HEK293 (cell line): ENCODE data around the gene PPP1R1A.
A peak's percentile ranks its signal among the peaks of the same experiment; 100 is the strongest.

Experiments
- CTCF ChIA-PET: fragments of 350-600 bp; formaldehyde crosslinking; extraction: SDS; loops from one replicate; lab custom pipeline; 2021; ENCODE audit warnings: antibody characterized with exemption; lab: Yijun Ruan, JAX
- POLR2A ChIA-PET: fragments of 300-600 bp; formaldehyde crosslinking; extraction: SDS; loops from one replicate; lab custom pipeline; 2020; ENCODE audit warnings: antibody characterized with exemption, inconsistent platforms; lab: Yijun Ruan, JAX
- H3K27ac ChIP-seq: fragments of 200-500 bp; sonication (Bioruptor generic); 2 replicates; pipeline ENCODE4 v1.5.1; 2014; ENCODE audit warnings: low read depth, low read length, control low read depth, inconsistent platforms; ENCODE audit errors: extremely low read depth
- H3K36me3 ChIP-seq, 2 experiments: fragments of 200-500 bp in 1 of 2; sonication (Bioruptor generic) in 1 of 2; 1 replicate in 1 of 2; 2 replicates in 1 of 2; pipeline ENCODE4 v1.5.1; 2014 to 2017; ENCODE audit warnings: inconsistent platforms in 2 of 2, low read length in 2 of 2; ENCODE audit not compliant: control insufficient read depth in 2 of 2, insufficient read depth in 1 of 2
- H3K4me1 ChIP-seq: fragments of 200-500 bp; sonication (Bioruptor generic); 2 replicates; pipeline ENCODE4 v1.5.1; 2014; ENCODE audit warnings: mild to moderate bottlenecking, low read length, inconsistent platforms; ENCODE audit not compliant: control insufficient read depth, insufficient read depth
- H3K4me3 ChIP-seq: 2 replicates; pipeline ENCODE4 v1.5.1; 2011; ENCODE audit warnings: low read depth, mild to moderate bottlenecking, control low read depth, low read length, moderate library complexity
- H3K9me3 ChIP-seq: fragments of 200-500 bp; sonication (Bioruptor generic); 2 replicates; pipeline ENCODE4 v1.5.1; 2014; ENCODE audit warnings: low read depth, low read length, inconsistent platforms; ENCODE audit not compliant: control insufficient read depth, insufficient read depth
- GLIS1 ChIP-seq: fragments of 450-650 bp; formaldehyde crosslinking; IDR thresholded peaks from 2 replicates; pipeline ENCODE4 v1.5.1; 2016; ENCODE audit warnings: missing biosample characterization, missing genetic modification characterization
- KLF10 ChIP-seq: fragments of 450-650 bp; IDR thresholded peaks from 2 replicates; pipeline ENCODE4 v1.5.1; 2018; ENCODE audit warnings: missing biosample characterization, mild to moderate bottlenecking, missing genetic modification characterization
- KLF7 ChIP-seq: fragments of 450-650 bp; formaldehyde crosslinking; IDR thresholded peaks from 2 replicates; pipeline ENCODE4 v1.5.1; 2016; ENCODE audit warnings: missing biosample characterization, missing genetic modification characterization, borderline replicate concordance
- WT1 ChIP-seq: fragments of 450-650 bp; formaldehyde crosslinking; IDR thresholded peaks from 2 replicates; pipeline ENCODE4 v1.5.1; 2016; ENCODE audit warnings: missing biosample characterization, missing genetic modification characterization
- ZFHX2 ChIP-seq: fragments of 450-650 bp; formaldehyde crosslinking; conservative IDR thresholded peaks from 2 replicates; pipeline ENCODE4 v1.5.1; 2016; ENCODE audit warnings: missing biosample characterization, missing genetic modification characterization
- ZIC2 ChIP-seq: fragments of 450-650 bp; formaldehyde crosslinking; IDR thresholded peaks from 2 replicates; pipeline ENCODE4 v1.5.1; 2016; ENCODE audit warnings: missing biosample characterization, missing genetic modification characterization
- ZNF175 ChIP-seq: fragments of 450-650 bp; formaldehyde crosslinking; IDR thresholded peaks from 2 replicates; pipeline ENCODE4 v1.5.1; 2016; ENCODE audit warnings: missing biosample characterization, missing genetic modification characterization
- ZNF2 ChIP-seq: fragments of 450-650 bp; formaldehyde crosslinking; IDR thresholded peaks from 2 replicates; pipeline ENCODE4 v1.5.1; 2016; ENCODE audit warnings: missing biosample characterization, missing genetic modification characterization
- ZNF274 ChIP-seq, 2 experiments: fragments of 200-500 bp in 1 of 2; fragments of 450-650 bp in 1 of 2; sonication (Bioruptor generic) in 1 of 2; formaldehyde crosslinking in 1 of 2; IDR thresholded peaks; 2 replicates each; pipeline versions ENCODE4 v1.5.1 to v1.6.1; 2014 to 2016; ENCODE audit warnings: borderline replicate concordance in 1 of 2, inconsistent platforms in 1 of 2, low read length in 1 of 2, missing biosample characterization in 1 of 2, missing genetic modification characterization in 1 of 2
- ZNF362 ChIP-seq: fragments of 450-650 bp; formaldehyde crosslinking; IDR thresholded peaks from 2 replicates; pipeline ENCODE4 v1.5.1; 2016; ENCODE audit warnings: missing biosample characterization, missing genetic modification characterization
- ZNF433 ChIP-seq: fragments of 450-650 bp; formaldehyde crosslinking; IDR thresholded peaks from 2 replicates; pipeline ENCODE4 v1.5.1; 2016; ENCODE audit warnings: missing biosample characterization, missing genetic modification characterization, low read depth
- ZNF596 ChIP-seq: fragments of 450-650 bp; IDR thresholded peaks from 2 replicates; pipeline ENCODE4 v1.5.0; 2018; ENCODE audit warnings: missing biosample characterization, mild to moderate bottlenecking, missing genetic modification characterization, moderate library complexity
- ZNF600 ChIP-seq: fragments of 450-650 bp; formaldehyde crosslinking; IDR thresholded peaks from 2 replicates; pipeline ENCODE4 v1.5.1; 2016; ENCODE audit warnings: missing biosample characterization, missing genetic modification characterization
- ZNF658 ChIP-seq: fragments of 450-650 bp; formaldehyde crosslinking; IDR thresholded peaks from 2 replicates; pipeline ENCODE4; 2016; ENCODE audit warnings: missing biosample characterization, missing genetic modification characterization
- ZNF747 ChIP-seq: fragments of 450-650 bp; formaldehyde crosslinking; IDR thresholded peaks from 2 replicates; pipeline ENCODE4 v1.5.1; 2016; ENCODE audit warnings: missing biosample characterization, missing genetic modification characterization
- ZNF776 ChIP-seq: fragments of 450-650 bp; formaldehyde crosslinking; IDR thresholded peaks from 2 replicates; pipeline ENCODE4 v1.5.0; 2017; ENCODE audit warnings: missing biosample characterization, missing genetic modification characterization, borderline replicate concordance
- ZNF791 ChIP-seq: fragments of 450-650 bp; formaldehyde crosslinking; IDR thresholded peaks from 2 replicates; pipeline ENCODE4 v1.5.1; 2016; ENCODE audit warnings: missing biosample characterization, missing genetic modification characterization
- TF ChIP-seq, protein P1 (sequence below): fragments of 450-650 bp; formaldehyde crosslinking; IDR thresholded peaks from 2 replicates; pipeline ENCODE4 v1.5.1; 2017; ENCODE audit warnings: missing biosample characterization, missing genetic modification characterization
- TF ChIP-seq, protein P2 (sequence below): fragments of 450-650 bp; formaldehyde crosslinking; IDR thresholded peaks from 2 replicates; pipeline ENCODE4 v1.5.1; 2016; ENCODE audit warnings: missing biosample characterization, missing genetic modification characterization
- TF ChIP-seq, protein P3 (sequence below): fragments of 450-650 bp; formaldehyde crosslinking; IDR thresholded peaks from 2 replicates; pipeline ENCODE4 v1.5.1; 2016; ENCODE audit warnings: missing biosample characterization, missing genetic modification characterization, borderline replicate concordance

Gene PPP1R1A

DNA sequence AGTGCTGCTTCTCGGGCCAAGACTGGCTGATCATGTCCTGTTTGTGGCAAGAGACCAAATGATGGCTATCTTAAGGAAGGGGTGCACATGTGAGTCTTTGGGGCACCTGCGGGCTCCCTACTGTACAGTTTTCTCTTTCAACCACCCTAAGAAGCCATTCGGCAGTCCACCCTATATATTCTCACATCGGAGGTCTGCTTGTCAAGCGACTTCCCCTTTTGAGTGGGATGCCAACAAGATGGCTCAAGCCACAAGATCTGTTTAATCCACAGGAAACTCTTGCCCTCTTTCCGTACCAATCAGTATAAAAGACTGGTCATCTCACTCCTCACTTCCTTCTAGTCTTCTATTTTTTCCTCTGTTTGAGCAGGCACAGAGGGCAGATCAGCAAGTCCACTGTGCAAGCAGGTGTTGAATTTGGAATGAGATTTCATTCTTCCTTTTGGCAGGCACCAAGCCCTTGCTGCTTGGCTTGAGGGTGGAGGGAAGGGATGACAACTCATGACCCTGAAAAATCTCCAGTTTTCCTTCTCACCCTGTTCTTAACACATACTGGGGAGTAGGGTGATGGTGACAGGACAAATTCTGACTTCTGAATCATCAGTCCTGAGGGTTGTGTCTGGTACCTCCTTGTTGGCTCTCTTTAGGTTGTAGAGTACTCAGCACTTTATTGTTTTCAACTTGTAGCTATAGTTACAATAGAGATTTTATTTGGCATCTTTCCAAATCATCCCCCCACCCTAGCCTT is 28.6 kb upstream of the PPP1R1A start:
- CTCF ChIA-PET = interaction anchor here (0.5 to 1.0 kb wide), 2 partner anchors 15 to 49 kb away, joined by 3 read pairs; no protein-coding TSS in a partner anchor
- Histone ChIP-seq H3K36me3 (no peaks in the 10 kb centered on the region), H3K9me3 (no peaks in the 10 kb centered on the region), H3K4me1 (no peaks in the 10 kb centered on the region), H3K27ac (no peak overlapping the region), H3K4me3 (no peak overlapping the region)
- POLR2A ChIA-PET = no interaction called here
- TF ChIP-seq ZNF433 (tag by site-specific recombination) = no peak

- H3K27ac ChIP-seq = no peak overlapping the region
- no peak overlapping the region for H3K4me3 ChIP-seq
- TF ChIP-seq ZFHX2 (tag by site-specific recombination) (no peak), ZNF658 (tag by site-specific recombination) (no peak), ZNF362 (tag by site-specific recombination) (no peak), KLF7 (tag by site-specific recombination) (no peak), ZIC2 (tag by site-specific recombination) (peak; percentile 98), ZNF600 (no peak), ZNF596 (tag by site-specific recombination) (no peak)
- ChIA-PET CTCF (interaction anchor here (1.0 to 1.4 kb wide), 2 partner anchors 10 to 12 kb away, joined by 3 read pairs; no protein-coding TSS in a partner anchor), POLR2A (no interaction called here)
- no peaks in the 10 kb centered on the region for H3K9me3 ChIP-seq
- H3K36me3 ChIP-seq = no peaks in the 10 kb centered on the region
- H3K4me1 ChIP-seq = no peaks in the 10 kb centered on the region
Measured at GRCh38 chr12:54612225-54612750, 23.8 kb upstream of the PPP1R1A start.

DNA sequence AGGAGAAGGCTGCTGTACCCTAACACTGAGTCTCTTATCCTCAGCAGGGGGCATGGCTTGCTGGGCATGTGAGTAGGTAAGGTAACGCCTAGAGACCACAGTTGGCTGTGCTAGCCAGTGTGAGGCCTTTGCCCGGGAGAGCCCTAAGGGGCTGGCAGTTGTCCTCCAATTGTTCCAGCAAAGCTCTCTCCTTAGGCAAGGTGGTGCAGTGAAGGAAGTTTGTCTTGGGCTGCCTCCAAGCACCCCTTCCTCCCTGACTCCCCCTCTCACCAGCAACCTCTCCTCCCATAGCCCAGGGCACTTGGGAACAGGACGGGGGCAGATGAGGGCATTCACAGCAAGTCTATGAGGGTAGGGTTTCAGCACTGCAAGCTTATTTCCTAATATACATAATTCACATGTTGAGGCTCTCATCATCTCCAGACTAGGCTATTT is 23.3 kb upstream of the PPP1R1A start:
- Histone ChIP-seq H3K4me1 (no peaks in the 10 kb centered on the region), H3K4me3 (no peak overlapping the region), H3K36me3 (no peaks in the 10 kb centered on the region), H3K9me3 (no peaks in the 10 kb centered on the region), H3K27ac (no peak overlapping the region)
- ChIA-PET CTCF (interaction anchor here (1.0 to 1.4 kb wide), 2 partner anchors 9 to 12 kb away, joined by 3 read pairs; no protein-coding TSS in a partner anchor), POLR2A (no interaction called here)
- TF ChIP-seq, protein P1, sequence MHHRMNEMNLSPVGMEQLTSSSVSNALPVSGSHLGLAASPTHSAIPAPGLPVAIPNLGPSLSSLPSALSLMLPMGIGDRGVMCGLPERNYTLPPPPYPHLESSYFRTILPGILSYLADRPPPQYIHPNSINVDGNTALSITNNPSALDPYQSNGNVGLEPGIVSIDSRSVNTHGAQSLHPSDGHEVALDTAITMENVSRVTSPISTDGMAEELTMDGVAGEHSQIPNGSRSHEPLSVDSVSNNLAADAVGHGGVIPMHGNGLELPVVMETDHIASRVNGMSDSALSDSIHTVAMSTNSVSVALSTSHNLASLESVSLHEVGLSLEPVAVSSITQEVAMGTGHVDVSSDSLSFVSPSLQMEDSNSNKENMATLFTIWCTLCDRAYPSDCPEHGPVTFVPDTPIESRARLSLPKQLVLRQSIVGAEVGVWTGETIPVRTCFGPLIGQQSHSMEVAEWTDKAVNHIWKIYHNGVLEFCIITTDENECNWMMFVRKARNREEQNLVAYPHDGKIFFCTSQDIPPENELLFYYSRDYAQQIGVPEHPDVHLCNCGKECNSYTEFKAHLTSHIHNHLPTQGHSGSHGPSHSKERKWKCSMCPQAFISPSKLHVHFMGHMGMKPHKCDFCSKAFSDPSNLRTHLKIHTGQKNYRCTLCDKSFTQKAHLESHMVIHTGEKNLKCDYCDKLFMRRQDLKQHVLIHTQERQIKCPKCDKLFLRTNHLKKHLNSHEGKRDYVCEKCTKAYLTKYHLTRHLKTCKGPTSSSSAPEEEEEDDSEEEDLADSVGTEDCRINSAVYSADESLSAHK (tag by site-specific recombination) = no peak
- TF ChIP-seq WT1 (tag by site-specific recombination) (no peak), ZNF747 (tag by site-specific recombination) (no peak), ZNF791 (no peak), ZNF2 (tag by site-specific recombination) (no peak), KLF10 (tag by site-specific recombination) (no peak), ZNF274 (IDR thresholded peaks at IDR 0.05; ENCODE audit: low read length) (no peak), ZNF274 (tag by site-specific recombination; IDR thresholded peaks at IDR 0.05; ENCODE audit: borderline replicate concordance) (no peak), ZNF776 (tag by site-specific recombination) (no peak), GLIS1 (no peak), ZNF175 (tag by site-specific recombination) (no peak)
- TF ChIP-seq, protein P2, sequence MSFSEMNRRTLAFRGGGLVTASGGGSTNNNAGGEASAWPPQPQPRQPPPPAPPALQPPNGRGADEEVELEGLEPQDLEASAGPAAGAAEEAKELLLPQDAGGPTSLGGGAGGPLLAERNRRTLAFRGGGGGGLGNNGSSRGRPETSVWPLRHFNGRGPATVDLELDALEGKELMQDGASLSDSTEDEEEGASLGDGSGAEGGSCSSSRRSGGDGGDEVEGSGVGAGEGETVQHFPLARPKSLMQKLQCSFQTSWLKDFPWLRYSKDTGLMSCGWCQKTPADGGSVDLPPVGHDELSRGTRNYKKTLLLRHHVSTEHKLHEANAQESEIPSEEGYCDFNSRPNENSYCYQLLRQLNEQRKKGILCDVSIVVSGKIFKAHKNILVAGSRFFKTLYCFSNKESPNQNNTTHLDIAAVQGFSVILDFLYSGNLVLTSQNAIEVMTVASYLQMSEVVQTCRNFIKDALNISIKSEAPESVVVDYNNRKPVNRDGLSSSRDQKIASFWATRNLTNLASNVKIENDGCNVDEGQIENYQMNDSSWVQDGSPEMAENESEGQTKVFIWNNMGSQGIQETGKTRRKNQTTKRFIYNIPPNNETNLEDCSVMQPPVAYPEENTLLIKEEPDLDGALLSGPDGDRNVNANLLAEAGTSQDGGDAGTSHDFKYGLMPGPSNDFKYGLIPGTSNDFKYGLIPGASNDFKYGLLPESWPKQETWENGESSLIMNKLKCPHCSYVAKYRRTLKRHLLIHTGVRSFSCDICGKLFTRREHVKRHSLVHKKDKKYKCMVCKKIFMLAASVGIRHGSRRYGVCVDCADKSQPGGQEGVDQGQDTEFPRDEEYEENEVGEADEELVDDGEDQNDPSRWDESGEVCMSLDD (tag by site-specific recombination) = no peak
- TF ChIP-seq, protein P3, sequence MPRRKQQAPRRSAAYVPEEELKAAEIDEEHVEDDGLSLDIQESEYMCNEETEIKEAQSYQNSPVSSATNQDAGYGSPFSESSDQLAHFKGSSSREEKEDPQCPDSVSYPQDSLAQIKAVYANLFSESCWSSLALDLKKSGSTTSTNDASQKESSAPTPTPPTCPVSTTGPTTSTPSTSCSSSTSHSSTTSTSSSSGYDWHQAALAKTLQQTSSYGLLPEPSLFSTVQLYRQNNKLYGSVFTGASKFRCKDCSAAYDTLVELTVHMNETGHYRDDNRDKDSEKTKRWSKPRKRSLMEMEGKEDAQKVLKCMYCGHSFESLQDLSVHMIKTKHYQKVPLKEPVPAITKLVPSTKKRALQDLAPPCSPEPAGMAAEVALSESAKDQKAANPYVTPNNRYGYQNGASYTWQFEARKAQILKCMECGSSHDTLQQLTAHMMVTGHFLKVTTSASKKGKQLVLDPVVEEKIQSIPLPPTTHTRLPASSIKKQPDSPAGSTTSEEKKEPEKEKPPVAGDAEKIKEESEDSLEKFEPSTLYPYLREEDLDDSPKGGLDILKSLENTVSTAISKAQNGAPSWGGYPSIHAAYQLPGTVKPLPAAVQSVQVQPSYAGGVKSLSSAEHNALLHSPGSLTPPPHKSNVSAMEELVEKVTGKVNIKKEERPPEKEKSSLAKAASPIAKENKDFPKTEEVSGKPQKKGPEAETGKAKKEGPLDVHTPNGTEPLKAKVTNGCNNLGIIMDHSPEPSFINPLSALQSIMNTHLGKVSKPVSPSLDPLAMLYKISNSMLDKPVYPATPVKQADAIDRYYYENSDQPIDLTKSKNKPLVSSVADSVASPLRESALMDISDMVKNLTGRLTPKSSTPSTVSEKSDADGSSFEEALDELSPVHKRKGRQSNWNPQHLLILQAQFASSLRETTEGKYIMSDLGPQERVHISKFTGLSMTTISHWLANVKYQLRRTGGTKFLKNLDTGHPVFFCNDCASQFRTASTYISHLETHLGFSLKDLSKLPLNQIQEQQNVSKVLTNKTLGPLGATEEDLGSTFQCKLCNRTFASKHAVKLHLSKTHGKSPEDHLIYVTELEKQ = no peak
